Hepatocyte (in vitro differentiated cells): ENCODE measurements around the gene AGAP2.

Experiments
- EZH2 ChIP-seq: fragments of 200-600 bp; sonication (generic); IDR thresholded peaks from 2 replicates; pipeline ENCODE4 v1.6.1; 2016; ENCODE audit warnings: antibody characterized with exemption, mild to moderate bottlenecking, borderline replicate concordance
- EZH2phosphoT487 ChIP-seq: fragments of 200-600 bp; sonication (generic); IDR thresholded peaks from one replicate; pipeline ENCODE4 v1.6.1; 2018; ENCODE audit warnings: antibody characterized with exemption, mild to moderate bottlenecking, low read depth, moderate library complexity; ENCODE audit not compliant: unreplicated experiment, severe bottlenecking
- TF ChIP-seq, protein P1 (sequence below): fragments of 200-600 bp; sonication (generic); IDR thresholded peaks from 2 replicates; pipeline ENCODE4 v1.5.1; 2016; ENCODE audit warnings: antibody characterized with exemption, mild to moderate bottlenecking; ENCODE audit not compliant: poor library complexity

DNA sequence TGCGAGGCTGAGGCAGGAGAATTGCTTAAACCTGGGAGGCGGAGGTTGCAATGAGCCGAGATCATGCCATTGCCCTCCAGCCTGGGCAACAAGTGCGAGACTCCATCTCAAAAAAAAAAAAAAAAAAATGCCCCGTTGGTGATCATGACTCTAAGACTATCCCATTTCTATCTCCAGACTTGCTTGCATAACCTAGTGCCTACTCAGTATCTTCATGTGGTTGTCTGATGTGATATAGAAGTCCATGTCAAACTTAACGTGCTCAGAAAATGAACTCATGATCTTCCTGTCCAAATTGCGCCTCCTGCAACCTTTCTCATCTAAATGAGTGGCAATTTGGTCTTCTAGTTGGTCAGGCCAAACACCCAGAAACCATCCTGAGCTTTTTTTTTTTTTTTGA is 39.4 kb upstream of the AGAP2 start:
- TF ChIP-seq, protein P1, sequence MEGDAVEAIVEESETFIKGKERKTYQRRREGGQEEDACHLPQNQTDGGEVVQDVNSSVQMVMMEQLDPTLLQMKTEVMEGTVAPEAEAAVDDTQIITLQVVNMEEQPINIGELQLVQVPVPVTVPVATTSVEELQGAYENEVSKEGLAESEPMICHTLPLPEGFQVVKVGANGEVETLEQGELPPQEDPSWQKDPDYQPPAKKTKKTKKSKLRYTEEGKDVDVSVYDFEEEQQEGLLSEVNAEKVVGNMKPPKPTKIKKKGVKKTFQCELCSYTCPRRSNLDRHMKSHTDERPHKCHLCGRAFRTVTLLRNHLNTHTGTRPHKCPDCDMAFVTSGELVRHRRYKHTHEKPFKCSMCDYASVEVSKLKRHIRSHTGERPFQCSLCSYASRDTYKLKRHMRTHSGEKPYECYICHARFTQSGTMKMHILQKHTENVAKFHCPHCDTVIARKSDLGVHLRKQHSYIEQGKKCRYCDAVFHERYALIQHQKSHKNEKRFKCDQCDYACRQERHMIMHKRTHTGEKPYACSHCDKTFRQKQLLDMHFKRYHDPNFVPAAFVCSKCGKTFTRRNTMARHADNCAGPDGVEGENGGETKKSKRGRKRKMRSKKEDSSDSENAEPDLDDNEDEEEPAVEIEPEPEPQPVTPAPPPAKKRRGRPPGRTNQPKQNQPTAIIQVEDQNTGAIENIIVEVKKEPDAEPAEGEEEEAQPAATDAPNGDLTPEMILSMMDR: no peak
- TF ChIP-seq EZH2phosphoT487: no peak
- TF ChIP-seq EZH2: no peak
